GM18508 (cell line): Measurements from ENCODE around the gene EDDM13.
"Not testable (repeated sequence)": the region's sequence is repeated elsewhere in the genome, so short reads cannot be mapped to it uniquely, and the experiment has no call there.

Source experiments
- ATAC-seq: cut with Tn5 transposase; IDR thresholded peaks from one replicate; pipeline ENCODE4 v1.9.1; 2021; ENCODE audit warnings: moderate number of reproducible peaks; ENCODE audit not compliant: insufficient read depth, unreplicated experiment

EDDM13 gene

DNA sequence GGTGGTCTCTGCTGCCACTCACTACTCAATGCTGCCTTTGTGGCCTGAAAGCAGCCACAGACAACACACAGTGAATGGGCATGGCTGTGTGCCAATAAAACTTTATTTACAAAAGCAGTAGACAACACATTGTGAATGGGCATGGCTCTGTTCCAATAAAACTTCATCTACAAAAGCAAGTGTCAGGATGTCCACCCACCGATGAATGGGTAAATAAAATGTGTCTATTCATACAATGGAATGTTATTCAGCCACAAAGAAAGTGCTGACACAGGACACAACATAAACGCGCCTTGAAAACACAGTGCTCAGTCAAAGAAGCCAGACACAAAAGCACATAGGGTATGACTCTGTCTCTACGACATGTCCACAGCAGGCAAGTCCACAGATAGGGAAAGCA, 22.0 kb downstream of the EDDM13 start:
- ATAC-seq = no peak

DNA sequence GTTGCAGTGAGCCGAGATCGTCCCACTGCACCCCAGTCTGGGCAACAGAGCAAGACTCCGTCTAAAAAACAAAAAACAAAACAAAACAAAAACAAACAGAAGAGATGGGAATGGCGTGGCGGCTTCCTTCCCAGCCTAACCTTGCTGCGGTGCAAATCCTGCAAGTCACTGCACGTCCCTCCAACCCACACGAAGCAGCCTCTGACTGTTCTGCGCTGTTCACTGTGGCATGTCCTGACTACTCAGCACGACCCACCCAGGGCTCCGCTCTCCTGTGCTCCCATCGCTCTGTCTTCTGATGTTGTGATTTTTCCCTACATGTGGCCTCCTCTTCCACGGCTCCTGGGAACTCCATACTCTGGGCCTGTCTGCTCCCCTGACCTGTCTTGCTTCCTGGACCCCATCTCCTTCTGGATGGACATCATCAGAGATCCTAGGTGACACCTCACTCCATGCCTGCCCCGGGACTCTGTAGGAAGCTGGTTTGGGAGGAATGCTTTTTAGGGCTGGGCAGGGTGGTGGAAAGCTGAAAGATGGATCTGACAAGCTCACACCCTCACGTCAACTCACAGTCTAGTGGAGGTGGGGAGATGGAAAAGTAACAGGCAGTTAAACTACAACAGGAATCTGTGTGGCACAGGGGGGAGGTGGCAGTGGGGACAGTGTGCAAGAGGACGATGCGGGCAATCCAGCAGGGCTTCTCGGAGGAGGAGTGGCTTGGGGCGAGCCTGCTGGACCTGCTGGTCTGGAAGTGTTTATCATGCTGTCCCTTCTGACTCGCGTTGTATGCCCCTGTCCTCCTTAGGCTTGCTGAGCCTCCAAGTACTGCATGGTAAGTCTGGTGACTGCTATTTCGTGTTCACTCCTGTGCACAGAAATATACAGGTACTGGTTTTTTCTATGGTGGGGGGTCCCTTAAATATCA, 23.2 kb downstream of the EDDM13 start:
- ATAC-seq = no peak

DNA sequence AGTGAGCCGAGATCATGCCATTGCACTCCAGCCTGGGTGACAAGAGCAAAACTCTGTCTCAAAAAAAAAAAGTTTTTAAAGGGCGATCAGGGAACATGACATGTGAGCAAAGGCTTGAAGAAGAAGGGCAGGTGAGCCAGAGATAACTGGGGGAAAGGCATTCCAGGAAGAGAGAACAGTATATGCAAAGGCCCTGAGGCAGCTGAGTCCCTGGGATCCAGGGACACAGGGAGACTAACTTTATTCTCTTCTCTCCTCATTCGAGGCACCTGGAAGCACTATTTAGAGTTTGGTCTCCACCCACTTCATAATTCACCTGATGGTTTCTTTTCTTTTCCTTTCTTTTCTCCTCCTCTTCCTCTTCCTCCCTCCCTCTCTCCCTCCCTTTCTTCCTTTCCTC, 24.5 kb downstream of the EDDM13 start:
- ATAC-seq = no peak

DNA sequence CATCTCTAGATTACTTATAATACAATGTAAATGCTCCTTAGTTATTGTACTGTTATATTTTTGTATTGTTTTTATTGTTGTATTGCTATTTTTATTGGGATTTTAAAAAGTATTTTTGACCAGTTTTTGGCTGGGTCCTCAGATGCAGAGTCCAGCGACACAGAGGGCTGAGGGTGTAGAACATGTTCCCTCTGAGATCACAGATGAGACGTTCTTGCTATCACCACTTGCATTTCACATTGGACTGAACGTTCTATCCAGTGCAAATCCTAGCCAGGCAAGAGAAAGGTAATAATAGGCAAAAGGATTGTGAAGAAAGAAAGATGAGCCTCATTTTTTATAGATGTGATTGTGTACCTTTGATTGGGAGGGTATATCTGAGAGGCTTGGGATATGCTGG, 27.1 kb downstream of the EDDM13 start:
- ATAC-seq = no peak

DNA sequence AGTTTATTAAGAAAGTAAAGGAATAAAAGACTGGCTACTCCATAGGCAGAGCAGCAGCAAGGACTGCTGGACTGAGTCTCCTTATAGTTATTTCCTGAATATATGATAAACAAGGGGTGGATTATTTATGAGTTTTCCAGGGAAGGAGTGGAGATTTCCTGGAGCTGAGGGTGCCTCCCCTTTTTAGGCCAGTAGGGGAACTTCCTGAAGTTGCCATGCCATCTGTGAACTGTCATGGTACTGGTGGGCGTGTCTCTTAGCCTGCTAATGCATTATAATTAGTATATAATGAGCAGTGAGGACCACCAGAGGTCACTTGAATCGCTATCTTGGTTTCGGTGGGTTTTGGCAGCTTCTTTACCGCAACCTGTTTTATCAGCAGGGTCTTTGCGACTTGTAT, 28.6 kb downstream of the EDDM13 start:
- ATAC-seq = no peak

DNA sequence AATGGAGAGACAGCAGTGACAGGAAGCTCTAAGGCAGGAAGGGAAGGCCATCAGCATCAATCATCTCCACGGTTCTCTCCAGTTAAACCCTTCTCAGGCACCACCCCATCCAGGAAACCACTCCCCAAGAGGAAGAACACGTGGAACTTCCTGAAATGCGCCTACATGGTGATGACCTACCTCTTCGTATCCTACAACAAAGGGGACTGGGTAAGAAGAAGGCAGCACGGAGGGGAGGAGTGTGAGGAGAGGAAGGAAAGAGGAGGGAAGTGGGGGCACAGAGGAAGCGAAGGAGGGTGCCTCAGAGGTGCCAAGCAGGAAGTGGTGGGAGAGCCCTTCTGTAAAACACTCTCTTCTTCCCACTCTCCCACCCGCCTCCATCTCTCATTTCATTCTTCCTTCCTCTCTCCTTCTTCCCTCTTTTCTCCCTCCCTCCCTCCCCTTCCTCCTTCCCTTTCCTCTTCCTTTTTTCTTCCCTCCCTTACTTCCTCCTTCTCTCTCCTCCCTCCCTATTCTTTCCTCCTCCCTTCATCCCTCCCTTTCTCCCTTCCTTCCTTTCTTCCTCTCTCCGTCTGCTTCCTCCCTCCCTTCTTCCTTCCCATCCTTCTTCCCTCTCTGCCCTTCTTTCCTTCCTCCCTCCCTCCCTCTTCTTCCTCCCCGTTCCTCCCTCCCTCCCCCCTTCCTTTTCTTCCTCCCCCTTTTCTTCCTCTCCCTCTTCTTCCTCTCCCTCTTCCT, 29.5 kb downstream of the EDDM13 start:
- ATAC-seq = no peak

DNA sequence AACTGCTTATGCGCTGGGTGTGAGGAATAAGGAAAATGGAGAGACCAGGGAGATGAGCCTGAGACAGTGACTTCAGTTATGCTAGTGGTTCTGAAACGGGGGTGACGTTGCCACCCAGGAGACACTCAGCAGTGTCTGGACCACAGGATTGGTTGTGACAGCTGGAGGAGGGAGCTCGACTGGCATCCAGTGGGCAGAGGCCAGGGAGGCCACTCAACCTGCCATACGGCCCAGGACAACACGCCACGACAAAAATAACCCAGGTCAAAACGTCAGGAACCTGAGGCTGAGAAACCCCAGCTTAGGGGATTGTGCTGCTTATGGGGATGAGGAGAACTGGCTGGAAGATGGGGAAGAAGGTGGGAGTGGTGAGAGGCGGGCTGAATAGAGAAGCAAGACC, 31.7 kb downstream of the EDDM13 start:
- ATAC-seq = no peak

DNA sequence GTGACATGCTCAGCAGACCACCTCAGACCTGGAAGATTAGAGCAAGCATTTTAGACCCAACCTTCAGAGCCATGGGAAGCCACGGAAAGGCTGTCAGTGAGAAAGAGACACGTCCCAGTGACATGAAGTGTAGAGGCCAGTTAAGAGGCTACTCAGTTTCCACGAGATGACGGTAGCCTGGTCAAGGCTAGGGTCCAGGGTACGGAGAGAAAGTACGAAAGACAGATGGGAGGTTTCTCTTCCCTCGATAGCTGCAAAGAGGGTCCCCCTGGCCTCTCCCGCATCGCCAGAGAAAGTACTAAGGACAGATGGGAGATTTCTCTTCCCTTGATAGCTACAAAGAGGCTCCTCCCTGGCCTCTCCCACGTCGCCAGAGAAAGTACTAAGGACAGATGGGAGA, 33.5 kb downstream of the EDDM13 start:
- no peak for ATAC-seq

DNA sequence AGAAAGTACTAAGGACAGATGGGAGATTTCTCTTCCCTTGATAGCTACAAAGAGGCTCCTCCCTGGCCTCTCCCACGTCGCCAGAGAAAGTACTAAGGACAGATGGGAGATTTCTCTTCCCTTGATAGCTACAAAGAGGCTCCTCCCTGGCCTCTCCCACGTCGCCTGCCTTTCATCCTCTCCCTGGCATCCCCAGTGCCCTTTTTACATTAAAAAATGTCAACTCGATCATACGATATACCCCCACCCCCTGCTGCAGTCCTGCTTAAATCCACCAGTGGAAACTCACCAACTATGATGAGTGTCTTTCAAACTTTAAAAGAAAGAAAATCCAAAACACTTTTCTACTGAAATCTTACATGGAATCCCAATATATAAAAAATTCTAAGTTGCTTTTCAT, 34.5 kb downstream of the EDDM13 start:
- not testable (repeated sequence) for ATAC-seq

DNA sequence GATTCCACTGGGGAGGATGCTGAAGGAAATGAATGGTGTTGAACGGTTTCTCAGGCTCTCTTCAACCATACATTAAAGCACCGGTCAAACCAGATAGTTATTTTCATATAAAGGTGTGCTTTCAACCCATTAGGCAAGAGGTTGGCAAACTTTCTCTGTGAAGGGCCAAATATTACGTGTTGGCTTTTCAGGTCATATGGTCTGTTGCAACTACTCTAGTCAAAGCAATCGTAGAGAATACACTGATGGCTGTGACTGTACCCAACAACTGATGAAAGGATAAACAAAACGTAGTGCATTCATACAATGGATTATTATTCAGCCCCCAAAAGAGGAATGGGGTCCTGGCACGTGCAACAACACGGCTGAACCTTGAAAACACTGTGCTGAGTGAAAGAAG, 36.2 kb downstream of the EDDM13 start:
- ATAC-seq = no peak

DNA sequence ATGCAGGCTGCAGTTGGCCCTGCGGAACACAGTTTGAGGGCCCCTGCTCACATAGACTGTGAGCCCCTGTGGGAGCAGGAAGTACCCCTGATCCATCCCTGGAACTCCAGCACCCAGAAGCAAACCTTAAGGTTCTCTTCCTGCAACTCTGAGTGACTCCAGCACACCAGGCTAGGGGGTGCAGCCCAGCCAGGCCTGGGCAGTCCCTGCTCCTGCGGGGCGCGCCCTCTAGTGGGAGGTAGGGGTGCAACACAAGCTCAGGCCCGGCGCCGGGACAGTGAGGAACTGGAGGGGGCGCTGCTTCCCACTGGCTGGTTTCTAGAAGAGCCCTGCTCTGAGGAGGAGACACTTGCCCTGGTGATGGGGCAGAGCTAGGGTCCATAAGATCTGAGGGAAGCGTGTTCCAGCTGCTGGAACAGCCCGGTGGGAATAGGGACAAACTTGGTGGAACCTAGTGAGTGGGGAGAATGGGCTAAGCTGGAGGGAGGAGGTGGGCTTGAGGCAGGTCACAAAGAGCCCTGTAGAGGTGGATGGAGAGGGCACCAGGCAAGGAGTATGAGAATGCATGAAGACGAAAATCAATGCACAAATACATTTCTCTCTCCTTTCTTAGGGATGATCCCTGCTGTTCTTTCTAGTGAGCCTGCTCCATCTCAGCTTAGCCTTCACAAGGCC, 37.1 kb downstream of the EDDM13 start:
- no peak for ATAC-seq

DNA sequence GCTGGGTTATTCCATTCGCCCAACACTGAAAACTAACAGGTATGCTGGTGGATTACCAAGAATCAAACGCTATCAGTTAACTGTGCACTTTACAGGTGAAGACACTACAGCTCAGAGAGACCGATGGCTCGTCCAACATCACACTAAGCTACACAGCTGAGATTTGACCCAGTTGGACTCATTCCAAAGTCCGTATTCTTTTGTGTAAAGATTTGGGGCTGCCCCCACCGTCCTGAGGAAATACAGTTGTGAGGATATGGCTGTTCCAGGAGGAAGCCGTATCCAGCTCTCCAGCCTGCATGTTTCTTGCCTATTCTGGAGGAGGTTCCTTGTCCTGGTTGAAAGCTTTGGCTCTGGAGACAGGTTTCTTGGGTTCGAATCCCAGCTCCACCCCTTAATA, 37.9 kb downstream of the EDDM13 start:
- no peak for ATAC-seq

DNA sequence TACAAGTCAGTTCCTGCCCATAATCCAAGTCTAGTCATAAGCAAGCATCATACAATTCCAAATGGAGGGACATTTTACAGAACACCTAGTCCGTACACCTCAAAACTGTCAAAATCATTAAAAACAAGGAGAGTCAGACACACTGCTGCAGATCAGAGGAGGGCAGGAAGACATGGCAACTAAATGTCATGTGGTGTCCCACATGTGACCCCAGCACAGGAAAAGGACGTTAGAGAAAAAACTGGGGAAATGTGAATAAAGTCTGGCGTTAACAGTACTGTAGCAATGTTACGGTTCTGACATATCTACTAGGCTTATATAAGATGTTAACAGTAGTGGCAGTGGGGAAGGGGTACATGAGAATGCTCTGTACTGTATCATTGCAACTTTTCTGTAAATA, 39.8 kb downstream of the EDDM13 start:
- no peak for ATAC-seq

DNA sequence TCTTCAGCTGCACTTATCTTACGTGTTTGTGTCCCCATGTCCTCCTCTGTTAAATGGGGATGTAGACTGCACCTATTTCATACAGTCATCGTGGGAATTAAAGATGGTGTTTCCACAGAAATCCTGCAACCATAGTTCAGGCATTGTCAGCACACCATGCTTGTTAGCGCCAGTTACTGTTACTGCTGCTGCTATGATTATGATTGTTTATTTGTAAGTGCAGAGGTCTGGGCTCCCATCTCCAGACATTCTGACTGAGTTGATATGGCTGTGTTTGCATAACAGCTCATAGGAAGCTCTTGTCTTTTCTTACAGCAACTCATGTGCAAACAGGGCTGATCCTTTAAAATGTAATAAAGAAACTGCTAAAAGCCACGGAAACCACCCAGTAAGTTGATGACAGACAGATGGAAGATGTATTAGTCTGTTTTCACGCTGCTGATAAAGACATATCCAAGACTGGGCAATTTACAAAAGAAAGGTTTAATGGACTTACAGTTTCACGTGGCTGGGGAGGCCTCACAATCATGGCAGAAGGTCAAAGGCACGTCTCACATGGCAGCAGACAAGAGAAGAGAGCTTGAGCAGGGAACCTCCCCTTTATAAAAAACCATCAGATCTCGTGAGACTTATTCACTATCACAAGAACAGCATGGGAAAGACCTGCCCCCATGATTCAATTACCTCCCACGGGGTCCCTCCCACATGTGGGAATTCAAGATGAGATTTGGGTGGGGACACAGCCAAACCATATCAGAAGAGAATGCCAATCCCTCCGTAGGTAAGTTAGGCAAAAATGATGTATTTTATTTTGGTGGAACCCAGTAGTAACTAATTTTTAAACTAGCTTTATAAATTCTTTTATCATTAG, 40.5 kb downstream of the EDDM13 start:
- ATAC-seq = no peak

DNA sequence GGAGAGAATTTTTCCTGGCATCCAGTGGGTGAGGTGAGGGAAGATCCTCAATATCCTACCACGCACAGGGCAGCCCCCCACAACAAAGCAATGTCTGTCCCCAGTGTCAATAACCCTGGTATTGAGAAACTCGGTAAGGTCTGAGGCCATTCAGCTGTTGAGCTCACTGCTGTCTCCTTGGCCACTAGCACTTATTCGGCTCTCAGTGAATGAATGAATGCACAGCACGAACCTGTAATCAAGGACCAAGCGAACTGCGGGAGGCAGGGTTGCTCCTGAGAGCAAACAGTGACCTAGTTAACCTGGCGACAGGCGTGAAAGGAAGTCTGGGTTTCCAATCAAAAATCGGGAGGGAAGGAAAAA, 41.5 kb downstream of the EDDM13 start:
- ATAC-seq = no peak

DNA sequence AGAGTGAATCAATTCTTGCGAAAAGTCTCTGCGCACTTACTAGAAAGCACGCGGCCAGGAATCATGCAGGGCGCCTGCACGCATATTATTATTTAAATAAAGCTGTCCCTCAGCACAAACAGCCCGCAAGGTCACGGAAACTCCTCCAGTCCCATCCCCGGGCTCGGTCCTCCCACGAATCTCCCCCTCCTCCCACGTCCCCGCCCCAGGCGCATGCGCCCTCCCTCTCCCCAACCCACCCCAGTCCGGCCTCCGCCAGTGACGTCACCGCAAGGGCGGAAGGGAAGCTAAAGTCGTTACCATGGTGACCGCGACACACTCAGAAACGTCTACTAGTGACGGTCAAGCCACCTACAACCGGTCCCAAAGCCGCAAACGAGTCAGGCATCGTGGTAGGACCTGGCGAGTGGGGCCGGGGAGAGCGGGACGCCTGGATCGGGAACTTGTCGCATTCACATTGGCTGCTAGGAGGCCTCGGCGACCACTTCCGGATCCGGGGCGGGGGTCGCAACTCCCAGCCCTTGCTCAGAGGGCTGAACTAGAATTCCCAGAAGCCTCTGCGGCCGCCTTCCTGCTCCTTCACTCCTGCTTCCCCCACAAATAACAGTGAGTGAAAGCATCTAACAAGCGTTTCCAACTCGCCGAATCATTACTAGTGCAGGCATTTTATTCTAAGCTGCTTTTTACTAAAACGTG, 42.0 kb downstream of the EDDM13 start, which contains the start of gene ZSCAN5A:
ZSCAN5A (minus strand) TSS at position 459 of the 696 bp plus-strand sequence. CDS start 89,793 bp downstream, outside the sequence.
- ATAC-seq = peak; percentile 49

DNA sequence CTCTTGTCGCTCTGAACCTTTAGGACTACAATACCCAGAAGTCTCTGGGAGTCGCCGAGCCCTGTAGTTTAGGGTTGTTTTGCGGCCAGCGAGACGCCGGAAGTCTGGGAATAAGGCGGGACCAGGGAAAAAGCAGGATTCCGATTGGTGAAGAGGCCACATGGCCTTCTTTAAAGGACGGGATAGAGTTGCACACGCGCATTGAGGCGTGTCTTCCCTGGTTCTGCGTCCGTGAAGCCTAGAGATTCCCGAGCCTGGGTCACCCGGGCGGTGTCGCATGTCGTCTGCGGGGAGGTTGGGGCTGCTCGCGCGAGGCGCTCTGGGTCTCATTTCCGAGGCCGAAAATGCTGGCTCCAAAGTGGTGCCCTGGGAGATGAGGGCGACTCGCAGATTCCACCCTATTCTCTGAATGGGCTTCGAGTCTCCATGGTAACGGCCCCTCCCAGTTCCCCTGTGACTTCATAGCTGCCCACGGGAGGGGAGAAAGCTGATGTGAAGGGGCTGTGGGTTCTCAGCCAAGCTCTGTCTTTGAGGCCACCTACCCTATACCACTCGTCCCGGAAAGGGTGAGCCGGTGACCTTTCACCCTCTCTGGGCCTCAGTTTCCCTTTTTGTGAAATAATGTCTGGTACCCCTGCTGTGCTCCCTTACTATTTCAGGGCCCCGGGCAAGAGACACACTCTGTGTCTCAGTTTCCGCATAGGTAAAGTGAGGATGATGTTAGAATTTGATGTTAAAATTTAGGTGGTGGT, 42.7 kb downstream of the EDDM13 start:
- peak; percentile 70 for ATAC-seq

DNA sequence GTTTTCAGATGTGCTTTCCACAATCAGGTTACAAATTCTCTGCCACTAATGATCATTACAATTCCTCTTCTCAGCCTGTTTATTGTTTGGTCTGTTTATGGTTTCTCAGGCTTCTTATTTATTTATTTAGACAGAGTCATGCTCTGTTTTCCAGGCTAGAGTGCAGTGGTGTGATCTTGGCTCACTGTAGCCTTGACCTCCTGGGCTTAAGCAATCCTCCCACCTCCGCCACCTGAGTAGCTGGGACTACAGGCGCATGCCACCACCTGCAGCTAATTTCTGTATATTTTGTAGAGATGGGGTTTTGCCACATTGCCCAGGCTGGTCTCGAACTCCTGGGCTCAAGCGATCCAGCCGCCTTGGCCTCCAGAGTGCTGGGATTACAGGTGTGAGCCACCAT, 44.2 kb downstream of the EDDM13 start:
- ATAC-seq = no peak

DNA sequence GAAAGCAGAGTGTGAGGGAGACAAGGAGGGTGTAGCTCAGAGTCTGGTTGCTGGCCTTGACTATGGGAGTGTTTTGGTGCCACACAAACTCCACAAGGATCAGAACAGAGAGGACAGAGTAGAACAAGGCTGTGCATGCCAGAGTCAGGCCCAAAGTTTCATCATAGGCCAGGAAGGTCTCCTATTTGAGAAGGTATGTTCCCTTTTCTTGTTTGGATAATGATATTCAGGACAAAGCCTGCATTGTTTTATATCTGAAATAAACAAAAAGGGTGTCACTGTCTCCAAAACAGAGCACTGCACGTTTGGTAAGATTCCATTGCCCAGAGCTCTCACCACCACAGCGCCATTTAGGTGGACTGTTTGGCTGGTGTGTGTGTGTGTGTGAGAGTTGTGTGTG, 45.2 kb downstream of the EDDM13 start:
- no peak for ATAC-seq
